Stimulated activated CD4-positive, alpha-beta T cell treated with anti-CD3 and anti-CD28 coated beads, Interleukin-15, amount 100 ng/mL, for 24 hours (primary cell): ENCODE measurements around the gene ESYT3.
A peak's percentile ranks its signal among the peaks of the same experiment; 100 is the strongest.
"Not testable (repeated sequence)": the region's sequence is repeated elsewhere in the genome, so short reads cannot be mapped to it uniquely, and the experiment has no call there.

Experiments
- DNase-seq: peaks from one replicate; pipeline ENCODE4 v3.0.0-alpha.2; 2020

ESYT3 gene

DNA sequence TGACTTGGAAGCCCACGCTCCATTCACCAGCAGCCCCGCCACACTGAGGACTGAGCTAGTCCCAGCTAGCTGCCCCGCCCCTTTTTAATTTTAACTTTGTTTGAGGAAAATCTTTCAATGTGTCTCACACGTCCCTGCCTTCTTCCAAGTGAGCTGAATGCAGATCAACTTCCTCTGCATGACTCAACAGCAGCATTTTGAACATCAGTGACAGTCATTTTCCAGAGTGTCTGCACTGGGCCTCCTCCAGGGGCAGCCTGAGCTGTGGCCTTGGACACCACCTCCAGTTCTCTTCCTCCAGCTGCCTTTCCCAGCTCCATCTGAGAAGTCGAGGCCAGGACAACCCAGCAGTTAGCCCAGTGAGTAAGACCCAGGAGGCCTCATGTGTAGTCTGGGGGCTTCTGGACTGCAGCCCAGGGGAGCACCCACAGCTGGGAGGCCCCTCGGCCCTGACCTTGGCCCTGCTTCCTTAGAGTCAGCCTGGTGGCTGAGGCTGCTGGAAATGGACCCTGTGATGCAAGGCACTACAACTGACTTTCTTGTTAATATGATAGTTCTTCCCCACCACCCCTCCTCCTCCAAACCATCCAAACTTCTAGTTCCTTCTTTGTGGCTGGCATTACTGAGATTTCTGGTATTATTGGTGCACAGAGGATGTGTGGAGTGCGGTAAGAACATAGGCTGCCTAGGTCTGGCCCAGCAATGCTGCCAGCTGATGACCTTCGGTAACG is 21.4 kb upstream of the ESYT3 start:
- DNase-seq, result no peak

DNA sequence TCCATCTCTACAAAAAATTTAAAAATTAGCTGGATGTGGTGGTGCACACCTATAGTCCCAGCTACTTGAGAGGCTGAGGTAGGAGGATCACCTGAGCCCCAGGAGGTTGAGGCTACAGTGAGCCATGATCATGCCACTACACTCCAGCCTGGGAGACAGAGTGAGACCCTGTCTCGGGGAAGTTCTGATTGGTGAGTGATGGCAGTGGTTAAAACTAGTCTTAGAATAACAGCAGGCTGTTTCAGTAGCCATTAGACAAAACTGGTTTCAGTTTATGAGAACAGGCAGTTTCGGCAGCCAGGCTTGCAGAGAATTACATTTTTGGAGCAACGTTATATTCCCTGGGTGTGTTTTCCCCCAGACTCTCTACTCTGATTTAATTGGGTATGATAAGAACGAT is 18.2 kb upstream of the ESYT3 start:
- not testable (repeated sequence) for DNase-seq

DNA sequence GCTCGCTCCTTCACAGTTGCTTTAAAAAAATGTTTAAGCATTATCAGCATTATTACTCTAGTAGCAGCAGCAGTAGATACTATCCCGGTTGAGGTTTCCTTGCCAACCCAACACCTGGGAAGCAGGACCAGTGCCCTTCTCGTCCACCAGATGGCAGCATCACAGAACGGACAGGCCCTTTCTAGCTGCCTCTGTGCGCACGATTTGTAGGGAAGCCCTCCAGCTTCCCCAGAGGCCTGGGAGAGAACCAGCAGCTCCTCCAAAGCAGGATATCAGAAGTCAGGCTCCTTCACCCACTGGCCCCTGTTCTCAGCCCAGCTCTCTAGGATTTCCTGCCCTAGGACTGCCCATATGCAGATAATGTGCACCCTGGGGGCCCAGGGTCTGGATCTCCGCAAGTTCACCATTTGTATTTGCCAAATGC is 16.8 kb upstream of the ESYT3 start:
- peak; percentile 75 for DNase-seq

DNA sequence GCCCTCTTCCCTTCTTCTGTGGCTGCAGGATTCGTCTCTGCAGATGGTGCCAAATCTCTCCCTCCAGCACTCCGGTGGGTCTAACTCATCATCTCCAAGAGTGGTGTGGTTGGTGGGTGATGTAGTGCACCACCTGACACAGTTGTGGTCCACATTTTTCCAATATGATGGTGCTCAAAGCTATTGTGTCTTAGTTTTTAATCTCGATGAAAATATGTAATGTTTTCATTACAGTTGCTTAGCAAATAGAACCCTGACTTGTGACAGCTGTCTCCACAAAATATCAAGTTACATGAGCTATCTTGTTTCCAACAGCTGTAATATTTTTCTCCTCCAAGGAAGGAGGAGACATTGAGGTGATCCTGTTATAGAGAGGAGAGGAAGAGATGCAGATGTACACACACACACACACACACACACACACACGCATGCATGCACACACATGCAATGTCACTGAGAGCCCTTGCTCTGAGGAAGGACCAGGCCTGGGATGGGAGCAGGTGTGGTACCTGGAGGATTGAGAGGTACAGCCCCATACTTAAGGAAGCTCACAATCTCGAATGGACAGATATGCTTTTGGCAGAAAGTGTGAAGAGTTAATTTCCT is 15.7 kb upstream of the ESYT3 start:
- DNase-seq, result no peak

DNA sequence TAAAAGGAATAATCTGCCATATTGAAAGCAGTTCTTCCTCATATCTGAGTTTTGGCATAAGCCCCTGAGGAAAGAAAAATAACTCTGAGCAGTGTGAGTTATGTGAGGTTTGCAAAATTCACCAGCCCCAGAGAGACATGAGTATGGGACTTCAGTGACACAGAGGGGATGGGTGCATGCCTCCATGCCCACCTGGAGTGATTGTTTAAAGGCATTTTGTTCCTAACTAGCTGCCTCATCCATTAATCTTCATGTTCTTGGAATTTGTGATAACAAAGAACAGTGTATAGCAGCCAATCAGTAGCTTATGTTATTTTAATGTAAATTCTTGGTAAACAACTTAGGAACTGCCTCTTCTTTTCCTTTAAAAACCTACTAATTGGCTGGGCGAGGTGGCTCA is 11.1 kb upstream of the ESYT3 start:
- DNase-seq, result no peak

DNA sequence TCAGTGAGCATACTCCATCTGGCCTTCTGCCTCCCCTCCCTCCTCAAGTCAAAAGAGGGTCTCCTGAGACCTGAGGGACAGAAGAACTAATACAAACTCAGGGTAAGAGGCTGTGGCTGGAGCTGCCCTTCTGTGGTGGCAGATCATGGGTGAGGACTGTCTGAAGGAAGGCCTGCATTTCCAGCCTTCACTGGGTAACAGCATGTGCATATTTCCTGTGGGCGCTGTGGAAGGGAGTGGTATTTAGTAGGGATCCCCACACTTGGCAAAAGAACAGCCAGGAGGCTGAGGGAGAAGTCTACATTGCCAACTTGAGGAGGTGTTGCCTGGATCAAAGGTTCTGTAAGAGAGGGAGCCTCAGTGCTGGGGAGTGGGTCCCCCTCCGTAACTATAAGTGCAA is 10.1 kb upstream of the ESYT3 start:
- no peak for DNase-seq

DNA sequence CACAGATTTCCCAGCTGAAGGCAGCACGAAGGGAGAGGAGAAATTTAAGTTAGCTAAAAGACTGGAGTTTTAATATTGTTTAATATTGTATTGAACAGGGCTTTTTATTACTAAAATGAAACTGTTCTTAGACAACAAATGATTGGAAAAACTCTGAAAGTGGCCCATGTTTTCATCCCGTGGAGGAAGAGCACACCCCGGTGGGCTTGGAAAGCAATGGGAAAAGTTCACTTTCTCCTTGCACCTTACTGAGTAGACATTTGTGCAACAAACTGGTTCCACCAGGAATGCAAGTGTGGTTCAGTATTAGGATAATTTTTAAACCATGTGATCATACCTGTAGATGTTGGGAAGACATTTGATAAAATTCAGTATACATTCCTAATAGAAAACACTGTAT is 8.2 kb upstream of the ESYT3 start:
- DNase-seq, result no peak

DNA sequence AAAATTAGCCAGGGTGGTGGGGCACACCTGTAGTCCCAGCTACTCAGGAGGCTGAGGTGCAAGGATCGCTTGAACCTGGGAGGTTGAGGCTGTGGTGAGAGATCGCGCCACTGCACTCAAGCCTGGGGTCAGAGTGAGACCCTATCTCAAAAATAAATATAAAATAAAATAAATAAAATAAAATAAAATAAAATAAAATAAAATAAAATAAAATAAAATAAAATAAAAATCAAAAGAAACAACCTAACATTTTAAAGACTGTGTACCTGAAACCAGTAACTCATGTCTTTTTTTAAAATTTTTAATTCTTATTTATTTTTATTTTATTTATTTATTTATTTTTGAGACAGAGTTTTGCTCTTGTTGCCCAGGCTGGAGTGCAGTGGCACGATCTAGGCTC is 7.7 kb upstream of the ESYT3 start:
- not testable (repeated sequence) for DNase-seq

DNA sequence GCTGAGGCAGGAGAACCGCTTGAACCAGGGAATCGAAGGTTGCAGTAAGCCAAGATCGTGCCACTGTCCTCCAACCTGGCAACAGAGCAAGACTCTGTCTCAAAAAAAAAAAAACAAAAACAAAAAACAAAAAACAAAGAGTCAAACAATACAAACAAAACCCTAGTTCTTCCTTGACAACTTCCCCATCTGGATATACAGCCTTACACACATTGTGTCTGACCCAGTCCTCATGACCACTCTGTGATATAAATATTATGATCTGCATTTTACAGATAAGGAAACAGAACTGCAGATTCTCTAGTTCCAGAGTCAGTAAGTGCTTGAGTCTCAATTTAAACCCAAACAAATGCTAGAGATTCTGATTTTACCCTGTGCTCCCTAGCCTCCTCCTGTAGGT is 4.8 kb upstream of the ESYT3 start:
- no peak for DNase-seq

DNA sequence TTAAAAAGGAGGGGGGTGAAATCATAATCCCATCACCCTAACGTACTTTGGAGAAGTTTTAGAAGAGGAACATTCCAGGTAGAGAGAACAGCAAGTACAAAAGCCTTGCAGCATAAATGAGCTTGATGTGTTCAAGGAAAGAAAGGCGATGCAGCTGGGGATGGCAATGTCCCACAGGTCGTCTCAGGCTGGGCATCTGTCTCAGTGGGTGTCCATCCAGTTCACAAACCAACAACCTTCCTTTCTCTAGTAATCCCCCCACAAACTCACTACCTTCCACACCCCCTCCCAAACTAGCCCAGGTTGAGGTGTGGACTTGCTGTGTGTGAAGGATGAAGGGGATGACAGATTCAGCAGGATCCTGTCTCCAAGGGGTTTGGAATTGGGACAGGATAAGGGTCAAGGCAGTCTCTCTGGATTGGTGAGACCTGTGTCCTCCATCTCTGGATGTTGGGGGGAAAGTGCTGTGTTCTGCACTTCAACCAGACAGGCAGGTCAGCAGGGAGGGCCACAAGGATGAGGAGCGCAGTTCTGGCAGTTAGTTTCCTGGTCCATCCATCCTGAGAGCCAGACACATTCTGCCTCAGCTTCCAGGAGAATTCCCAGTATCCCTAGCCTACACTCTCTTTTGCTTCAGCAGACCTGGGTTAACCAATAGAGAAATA is 1.7 kb upstream of the ESYT3 start:
- no peak for DNase-seq

DNA sequence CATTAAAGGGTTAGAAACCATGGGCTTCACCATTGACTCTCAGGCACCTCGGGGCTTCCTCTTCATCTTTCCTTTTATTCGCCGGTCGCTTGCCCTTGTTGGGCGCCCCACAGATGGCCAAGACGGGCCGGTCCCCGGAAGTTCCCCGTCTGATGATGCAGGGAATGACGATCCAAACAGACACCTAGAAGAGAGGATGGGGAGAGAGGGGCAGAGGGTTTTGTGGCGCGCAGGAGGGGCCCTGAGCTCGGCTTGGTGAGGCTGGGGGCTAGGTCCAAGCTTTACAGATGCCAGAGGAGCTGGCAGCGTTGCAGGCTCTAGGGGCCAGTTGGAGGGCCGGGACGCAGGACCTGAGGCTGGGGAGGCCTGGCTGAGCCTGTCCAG is 532 bp upstream of the ESYT3 start:
- no peak for DNase-seq

DNA sequence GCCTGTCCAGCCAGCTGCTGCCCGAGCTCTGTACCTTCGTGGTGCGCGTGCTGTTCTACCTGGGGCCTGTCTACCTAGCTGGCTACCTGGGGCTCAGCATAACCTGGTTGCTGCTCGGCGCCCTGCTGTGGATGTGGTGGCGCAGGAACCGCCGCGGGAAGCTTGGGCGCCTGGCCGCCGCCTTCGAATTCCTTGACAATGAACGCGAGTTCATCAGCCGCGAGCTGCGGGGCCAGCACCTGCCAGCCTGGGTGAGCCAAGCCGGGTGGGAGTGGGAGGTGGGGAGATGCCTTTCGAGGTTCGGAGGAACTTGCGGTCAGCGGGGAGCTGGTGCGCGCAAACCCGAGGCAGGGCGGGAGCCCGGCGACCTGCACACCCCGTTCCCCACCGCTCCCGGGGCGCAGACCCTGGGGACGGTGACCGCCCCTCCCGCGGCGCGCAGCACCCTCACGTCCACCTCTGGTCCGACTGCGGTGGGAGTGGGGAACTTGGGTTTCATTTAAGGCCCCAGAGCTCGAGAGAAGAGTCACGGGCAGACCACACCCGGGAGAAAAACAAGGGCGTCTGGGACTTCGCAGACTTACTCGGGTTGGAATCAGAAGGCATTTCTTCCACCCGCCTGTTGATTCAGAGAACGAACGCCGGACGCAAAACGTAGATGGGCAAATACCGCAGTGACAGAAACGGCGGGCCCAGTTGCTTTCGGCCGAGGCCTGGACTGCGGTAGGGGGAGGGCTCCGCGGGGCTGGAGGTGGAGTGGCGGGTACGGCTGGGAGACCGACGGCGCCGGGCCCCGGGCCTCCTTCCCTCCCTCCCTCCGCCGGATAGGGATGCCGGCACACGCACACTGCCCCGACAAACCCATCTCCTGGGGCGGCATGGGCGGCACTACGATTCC is 708 bp downstream of the ESYT3 start:
- DNase-seq, result peak; percentile 47

DNA sequence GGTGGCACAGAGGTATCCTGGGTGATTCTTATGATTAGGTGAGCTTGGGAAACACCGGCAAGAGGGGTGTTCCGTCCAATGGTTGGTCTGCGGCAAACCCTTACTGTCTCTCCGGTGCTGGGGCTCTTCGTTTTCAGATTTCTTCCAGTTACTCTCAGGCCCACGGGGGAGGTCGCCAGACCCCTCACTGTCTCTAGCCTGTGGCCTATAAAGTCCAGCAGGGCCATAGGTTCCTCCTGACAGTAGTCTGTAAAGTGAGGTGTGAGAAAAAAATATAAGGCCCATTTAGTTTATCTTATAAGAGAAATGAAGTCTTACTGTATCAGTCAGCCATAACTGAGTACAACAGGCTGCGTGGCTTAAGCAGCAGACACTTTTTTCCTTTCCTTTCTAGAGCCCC is 1.4 kb downstream of the ESYT3 start:
- no peak for DNase-seq

DNA sequence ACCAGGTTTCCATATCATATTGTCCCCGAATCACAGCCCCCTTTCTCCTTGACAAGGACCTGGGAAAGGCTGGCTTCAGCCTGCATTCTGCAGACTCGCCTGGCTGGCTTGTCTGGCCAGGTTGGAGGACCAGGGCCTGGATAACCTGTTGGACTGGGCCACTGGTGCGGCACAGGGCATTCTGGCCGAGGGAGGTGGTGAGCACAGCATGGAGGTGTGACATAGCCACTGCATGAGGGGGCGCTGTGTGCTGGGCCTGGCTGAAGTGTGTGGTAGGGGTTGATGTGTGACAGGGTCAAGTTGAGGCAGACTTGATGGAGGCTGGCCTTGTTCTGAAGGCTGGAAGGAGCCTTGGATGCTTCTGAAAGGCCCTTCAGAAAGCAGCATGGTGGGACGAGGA is 2.9 kb downstream of the ESYT3 start:
- DNase-seq, result no peak

DNA sequence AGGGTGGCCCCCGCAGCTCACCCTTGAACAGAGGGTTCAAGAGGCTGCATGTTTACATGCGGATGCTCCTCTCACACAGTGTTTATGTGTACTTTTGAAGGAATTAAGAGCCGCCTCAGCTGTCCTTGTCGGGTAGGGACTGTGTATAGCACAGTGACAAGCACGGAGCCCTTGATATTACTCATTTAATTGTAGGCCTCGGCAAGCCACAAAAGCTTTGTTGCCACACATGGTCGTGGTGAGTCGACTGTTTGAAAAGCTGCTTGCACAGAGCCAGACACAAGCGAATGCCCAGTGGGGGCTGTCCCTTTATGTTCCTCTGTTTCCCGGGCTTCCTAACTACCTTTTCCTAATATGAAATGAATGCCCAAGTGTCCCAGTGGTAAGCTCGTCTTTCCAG is 4.5 kb downstream of the ESYT3 start:
- DNase-seq, result no peak

DNA sequence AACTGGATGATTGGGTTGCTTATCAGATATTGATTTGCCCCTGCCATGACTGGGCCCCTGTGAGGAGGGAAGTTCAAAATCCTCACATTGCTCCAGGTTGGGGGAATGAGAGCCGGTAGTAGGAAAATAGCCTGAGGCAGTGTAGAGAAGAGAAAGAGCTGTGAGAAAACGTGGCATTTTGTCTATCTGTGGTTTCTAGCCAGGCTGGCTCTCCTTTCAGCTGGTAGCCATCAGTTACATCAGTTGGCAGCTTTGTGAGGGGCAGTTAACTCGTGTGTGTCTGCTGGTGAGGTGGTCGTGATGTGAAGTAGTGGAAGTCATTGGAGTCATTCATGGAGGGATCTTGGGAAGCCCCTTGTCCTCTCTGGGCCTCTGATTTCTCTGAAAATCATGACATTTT is 5.2 kb downstream of the ESYT3 start:
- no peak for DNase-seq

DNA sequence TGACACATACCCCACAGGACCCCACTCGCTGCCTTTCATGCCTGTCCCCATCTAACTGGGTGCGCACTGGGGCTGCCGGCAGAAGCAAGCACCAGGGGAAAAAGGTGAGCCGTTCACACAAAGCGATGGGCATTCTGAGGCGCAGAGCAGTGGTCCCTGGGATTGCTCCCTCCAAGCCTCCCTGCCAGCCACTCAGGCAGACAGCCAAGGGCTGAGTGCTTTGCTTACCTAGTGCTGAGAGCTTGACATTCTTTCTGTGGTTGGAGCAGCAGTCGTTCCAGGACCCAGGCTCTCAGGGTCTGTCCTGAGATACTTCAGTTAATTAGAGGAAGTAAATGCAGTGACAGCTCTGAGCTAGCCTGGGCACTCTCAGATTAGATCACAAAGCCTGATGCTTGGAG is 5.7 kb downstream of the ESYT3 start:
- DNase-seq, result no peak

DNA sequence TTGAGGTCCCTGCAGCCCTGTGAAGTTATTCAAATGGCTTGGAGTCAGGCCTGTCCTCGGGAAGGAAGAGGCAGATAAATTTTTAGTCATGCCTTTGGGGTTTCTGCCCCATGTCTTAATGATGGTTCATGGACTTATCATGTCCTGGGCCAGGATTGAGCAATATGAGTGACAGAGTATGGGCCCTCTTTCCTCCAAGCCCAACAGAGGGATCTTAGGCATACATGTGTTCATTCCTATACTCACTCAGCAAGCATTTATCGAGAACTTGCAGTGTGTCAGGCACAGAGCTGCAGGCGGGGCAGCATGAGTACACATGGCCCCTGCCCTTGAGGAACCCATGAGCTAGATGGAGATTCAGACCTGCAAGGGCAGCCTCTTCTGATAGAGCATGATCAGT is 6.2 kb downstream of the ESYT3 start:
- DNase-seq, result no peak

DNA sequence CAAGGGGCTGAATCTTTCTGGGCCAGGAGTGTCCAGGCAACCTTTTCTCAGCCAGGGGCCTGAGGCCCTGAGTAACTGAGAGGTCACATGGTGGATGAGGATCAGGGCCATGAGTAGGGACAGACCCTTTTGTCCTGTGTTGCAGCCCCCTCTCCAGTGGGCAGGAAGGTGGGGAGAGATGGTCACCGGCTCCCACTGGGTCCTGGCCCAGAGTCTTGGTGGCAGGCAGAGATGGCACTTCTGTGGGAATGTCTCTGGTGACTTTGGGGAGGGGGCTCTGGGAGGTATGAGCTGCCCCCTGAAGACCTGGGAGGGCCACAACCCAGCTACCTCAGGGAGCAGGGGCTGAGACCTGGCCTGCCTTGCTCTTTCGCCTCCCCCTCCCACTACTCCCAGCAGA is 6.8 kb downstream of the ESYT3 start:
- DNase-seq, result no peak

DNA sequence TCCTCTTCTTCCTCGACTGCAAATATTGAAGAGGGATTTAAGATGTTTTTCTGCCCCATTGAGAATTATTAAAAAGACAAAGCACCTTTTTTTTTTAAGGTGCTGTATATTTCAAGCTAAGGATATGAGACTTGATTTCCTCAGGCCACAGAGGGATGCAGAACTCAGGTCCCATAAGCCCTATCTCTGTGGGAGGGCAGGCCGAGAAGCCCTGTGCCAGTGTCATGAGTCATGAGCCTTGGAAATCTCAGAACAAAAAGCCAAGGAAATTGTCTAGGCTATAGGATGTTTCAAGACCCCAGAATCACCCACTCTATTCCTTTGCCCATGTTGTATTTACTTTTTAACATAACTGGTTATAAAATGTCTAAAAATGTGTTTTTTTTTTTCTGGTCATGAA is 7.3 kb downstream of the ESYT3 start:
- no peak for DNase-seq

DNA sequence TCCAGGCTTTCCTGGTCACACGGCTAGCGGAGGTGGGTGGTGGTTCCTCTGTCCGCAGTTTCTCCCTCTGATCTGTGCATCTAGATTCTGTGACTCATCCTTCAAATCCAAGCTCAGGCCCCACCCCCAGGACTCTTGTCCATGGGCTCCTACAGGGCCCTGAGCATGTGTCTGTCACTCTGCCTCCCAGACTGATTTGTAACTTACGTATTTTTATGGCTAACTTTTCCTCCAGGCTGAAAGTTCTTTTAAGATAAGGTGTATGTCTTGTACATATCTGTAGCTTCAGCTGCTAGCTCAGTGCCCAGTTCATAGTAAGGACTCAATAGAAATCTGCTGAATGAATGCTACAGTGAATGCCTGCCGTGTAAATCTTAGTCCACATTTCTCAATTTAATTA is 8.0 kb downstream of the ESYT3 start:
- DNase-seq, result no peak

DNA sequence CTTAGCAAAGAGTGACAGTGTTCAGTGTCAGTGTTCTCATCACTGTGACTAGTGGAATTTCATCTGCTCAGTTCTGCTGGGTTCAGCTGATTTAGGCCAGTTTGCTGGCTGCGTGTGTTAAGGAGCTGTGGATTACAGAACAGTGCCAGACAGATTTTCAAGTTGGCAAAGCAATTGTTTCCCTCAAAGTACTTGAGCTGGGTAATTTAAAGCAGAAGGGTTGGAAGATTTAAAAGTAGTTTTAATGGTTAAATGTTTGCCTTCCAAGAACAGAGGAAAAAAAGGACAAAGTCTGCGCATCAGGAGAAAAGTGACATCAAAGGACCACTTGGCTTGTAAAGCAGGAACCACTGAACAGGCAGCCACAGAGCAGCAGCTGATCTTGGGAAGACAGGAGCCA is 8.7 kb downstream of the ESYT3 start:
- no peak for DNase-seq
